ENCODE results near the gene ZFP28.

Gene ZFP28

DNA sequence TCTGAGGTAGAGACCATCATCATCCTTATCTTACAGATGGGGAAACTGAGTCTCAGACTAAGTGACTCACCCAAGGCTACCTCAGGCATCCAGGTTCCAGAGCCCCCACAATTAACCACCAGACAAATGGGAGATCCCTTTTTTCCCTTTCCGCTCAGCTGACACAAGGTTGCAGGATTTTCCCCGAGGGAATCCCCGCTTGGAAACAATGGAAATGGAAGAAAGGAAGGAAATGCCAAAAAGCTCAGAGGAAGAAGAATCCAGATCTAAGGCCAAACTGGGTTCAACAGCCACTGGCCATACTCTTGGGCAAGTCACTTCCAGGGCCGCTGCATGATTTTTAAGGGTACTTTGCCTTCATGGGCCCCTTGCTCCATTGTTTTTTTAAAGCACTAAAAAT lies 57.9 kb downstream of the ZFP28 start:
- no peak for DNase-seq

DNA sequence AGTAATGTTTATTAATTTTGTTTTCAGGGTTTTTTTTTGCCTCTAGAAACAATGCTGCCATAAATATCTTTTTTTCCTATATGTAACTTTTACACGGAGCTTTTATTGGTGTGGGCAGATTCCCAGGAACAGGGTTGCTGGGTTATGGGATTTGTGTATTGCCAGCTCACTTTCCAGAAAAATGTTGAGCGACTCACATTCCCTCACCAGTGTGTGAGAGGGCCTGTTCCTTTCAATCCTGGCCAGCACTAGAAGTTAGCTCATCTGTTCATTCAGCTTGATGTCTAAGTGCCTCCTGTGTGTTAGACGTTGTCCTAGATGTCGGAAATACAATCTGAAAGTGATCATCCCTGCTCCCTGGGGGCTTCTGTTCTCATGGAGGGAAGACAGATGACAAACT lies 58.9 kb downstream of the ZFP28 start:
- DNase-seq: no peak

DNA sequence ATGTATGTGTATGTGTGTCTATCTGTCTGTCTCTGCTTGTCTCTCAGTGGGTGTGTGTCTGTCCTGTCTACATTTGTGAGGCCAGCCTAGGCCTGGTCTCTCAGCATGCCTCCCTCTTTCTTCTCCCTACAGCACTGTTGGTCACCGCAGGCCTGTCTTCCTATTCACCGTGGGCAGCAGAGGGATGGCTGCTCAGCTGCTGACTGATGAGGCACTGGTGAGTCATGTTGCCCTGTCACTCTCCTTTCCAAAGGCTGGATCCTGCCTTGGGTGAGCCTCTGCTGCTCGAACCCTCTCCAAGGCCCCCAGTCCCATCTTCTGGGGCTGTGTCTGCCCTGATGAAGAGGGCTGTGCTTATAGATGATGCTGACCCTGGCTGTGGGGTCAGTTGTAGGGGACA lies 62.6 kb downstream of the ZFP28 start:
- no peak for DNase-seq

DNA sequence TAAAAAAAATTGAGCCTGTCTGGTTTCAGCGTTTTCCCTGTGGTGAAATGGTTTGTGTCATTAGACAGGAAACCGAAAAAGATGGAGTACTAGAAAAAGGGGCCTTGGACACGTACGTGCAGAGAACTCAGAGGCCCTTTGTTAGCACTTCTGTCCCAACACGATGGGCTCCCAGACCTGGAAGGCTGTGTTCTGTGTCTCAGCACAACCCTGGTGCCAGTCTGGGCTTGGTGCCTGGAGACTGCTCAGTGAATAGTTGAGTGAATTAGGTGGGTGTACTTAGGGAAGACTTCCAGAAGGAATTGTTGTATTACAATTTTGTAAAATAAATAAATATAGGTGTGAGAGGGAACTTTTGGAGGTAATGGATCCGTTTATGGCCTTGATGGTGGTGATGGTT lies 65.1 kb downstream of the ZFP28 start:
- no peak for DNase-seq

All from activated CD4-positive, alpha-beta T cell treated with anti-CD3 and anti-CD28 coated beads, Interleukin-10, Interleukin-2, amounts not matched to agents 100 ng/mL and 50 ng/mL, durations not matched to agents 16 hours and 8 hours (primary cell).